Parathyroid adenoma (tissue), 2 donors: ENCODE data around the gene GTF2IRD1.
"Not testable (repeated sequence)": the region's sequence is repeated elsewhere in the genome, so short reads cannot be mapped to it uniquely, and the experiment has no call there.

ENCODE experiments used
- H2AFZ ChIP-seq: fragments of 300-600 bp; sonication (generic); one replicate; pipeline ENCODE4 v1.7.0; 2017; ENCODE audit warnings: antibody characterized with exemption, mild to moderate bottlenecking
- H3K27ac ChIP-seq: fragments of 300-600 bp; sonication (generic); one replicate; pipeline ENCODE4 v1.7.0; 2017
- H3K27me3 ChIP-seq: fragments of 300-600 bp; sonication (generic); one replicate; pipeline ENCODE4 v1.7.0; 2017; ENCODE audit warnings: low read length; ENCODE audit not compliant: control insufficient read depth, insufficient read depth
- H3K36me3 ChIP-seq: fragments of 300-600 bp; sonication (generic); one replicate; pipeline ENCODE4 v1.7.0; 2017; ENCODE audit warnings: low read length; ENCODE audit not compliant: control insufficient read depth, insufficient read depth
- H3K4me1 ChIP-seq: fragments of 300-600 bp; sonication (generic); one replicate; pipeline ENCODE4 v1.7.0; 2017; ENCODE audit warnings: control low read depth
- H3K4me2 ChIP-seq: fragments of 300-600 bp; sonication (generic); one replicate; pipeline ENCODE4 v1.7.0; 2017; ENCODE audit warnings: low read length
- H3K4me3 ChIP-seq: fragments of 300-600 bp; sonication (generic); one replicate; pipeline ENCODE4 v1.7.0; 2017; ENCODE audit warnings: low read depth, low read length
- H3K79me2 ChIP-seq: fragments of 300-600 bp; sonication (generic); one replicate; pipeline ENCODE4 v1.7.0; 2017; ENCODE audit warnings: control low read depth
- H3K9ac ChIP-seq: fragments of 300-600 bp; sonication (generic); one replicate; pipeline ENCODE4 v1.7.0; 2017; ENCODE audit warnings: mild to moderate bottlenecking
- H3K9me3 ChIP-seq: fragments of 300-600 bp; sonication (generic); one replicate; pipeline ENCODE4 v1.7.0; 2017; ENCODE audit warnings: low read length; ENCODE audit not compliant: control insufficient read depth
- TF ChIP-seq, protein P1 (sequence below): fragments of 300-600 bp; sonication (generic); IDR thresholded peaks from one replicate; pipeline ENCODE4 v1.7.0; 2017; ENCODE audit warnings: antibody characterized with exemption, mild to moderate bottlenecking
- donor health status: primary hyperparathyroidism.

The GTF2IRD1 gene

DNA sequence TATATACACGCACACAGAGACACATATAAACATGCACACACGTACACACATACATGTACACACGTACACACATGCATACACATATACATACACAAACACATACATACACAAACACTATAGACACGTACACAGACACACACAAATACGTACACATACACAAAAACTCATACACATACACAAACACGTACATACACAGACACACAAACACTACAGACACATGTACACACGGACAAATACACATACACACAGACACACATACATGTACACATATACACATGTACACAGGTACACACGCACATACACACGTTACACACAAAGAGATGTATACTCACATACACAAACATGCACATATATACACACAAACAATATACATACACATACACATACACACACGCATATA lies 35.2 kb upstream of the GTF2IRD1 start:
- Histone ChIP-seq H3K4me2 (no peak overlapping the region), H3K27ac (no peak overlapping the region), H3K4me3 (no peak overlapping the region), H3K4me1 (no peaks in the 10 kb centered on the region), H3K9me3 (no peaks in the 10 kb centered on the region), H3K79me2 (peaks cover 2% of the 10 kb centered on the region), H2AFZ (no peak overlapping the region), H3K9ac (no peak overlapping the region), H3K27me3 (no peaks in the 10 kb centered on the region), H3K36me3 (no peaks in the 10 kb centered on the region)
- TF ChIP-seq, protein P1, sequence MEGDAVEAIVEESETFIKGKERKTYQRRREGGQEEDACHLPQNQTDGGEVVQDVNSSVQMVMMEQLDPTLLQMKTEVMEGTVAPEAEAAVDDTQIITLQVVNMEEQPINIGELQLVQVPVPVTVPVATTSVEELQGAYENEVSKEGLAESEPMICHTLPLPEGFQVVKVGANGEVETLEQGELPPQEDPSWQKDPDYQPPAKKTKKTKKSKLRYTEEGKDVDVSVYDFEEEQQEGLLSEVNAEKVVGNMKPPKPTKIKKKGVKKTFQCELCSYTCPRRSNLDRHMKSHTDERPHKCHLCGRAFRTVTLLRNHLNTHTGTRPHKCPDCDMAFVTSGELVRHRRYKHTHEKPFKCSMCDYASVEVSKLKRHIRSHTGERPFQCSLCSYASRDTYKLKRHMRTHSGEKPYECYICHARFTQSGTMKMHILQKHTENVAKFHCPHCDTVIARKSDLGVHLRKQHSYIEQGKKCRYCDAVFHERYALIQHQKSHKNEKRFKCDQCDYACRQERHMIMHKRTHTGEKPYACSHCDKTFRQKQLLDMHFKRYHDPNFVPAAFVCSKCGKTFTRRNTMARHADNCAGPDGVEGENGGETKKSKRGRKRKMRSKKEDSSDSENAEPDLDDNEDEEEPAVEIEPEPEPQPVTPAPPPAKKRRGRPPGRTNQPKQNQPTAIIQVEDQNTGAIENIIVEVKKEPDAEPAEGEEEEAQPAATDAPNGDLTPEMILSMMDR, result no peak

DNA sequence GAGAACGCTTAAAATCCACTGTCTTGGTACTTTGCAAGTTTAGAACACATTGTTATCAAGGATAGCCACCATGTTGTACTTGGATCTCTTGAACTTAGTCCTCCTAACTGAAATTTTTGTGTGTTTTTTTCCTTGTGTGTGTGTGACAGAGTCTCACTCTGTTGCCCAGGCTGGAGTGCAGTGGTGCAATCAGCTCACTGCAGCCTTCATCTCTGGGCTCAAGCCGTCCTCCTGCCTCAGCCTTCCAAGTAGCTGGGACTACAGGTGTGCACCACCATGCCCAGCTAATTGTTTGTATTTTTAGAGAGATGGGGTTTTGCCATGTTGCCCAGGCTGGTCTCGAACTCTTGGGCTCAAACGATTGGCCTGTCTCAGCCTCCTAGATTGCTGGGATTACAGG lies 34.5 kb upstream of the GTF2IRD1 start:
- not testable (repeated sequence) for H3K4me3 ChIP-seq, H3K36me3 ChIP-seq, H3K4me1 ChIP-seq, H3K27ac ChIP-seq, H2AFZ ChIP-seq, H3K9ac ChIP-seq, H3K79me2 ChIP-seq, H3K9me3 ChIP-seq, H3K4me2 ChIP-seq, H3K27me3 ChIP-seq

DNA sequence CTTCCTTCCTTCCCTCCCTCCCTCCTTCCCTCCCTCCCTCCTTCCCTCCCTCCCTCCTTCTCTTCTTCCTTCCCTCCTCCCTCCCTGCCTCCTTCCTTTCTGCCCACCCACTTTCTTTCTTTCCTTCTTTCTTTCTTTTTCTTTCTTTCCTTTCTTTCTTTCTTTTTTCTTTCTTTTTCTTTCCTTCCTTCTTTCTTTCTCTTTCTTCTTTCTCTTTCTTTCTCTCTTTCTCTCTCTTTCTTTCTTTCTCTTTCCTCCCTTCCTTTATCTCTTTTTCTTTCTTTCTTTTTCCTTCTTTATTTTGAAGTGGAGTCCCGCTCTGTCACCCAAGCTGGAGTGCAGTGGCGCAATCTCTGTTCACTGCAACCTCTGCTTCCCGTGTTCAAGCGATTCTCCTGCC lies 33.7 kb upstream of the GTF2IRD1 start:
- H3K4me1 ChIP-seq, result no peaks in the 10 kb centered on the region
- H2AFZ ChIP-seq, result no peak overlapping the region
- no peak overlapping the region for H3K4me2 ChIP-seq
- no peaks in the 10 kb centered on the region for H3K9me3 ChIP-seq
- TF ChIP-seq, protein P1, result no peak
- H3K9ac ChIP-seq, result no peak overlapping the region
- H3K4me3 ChIP-seq, result no peak overlapping the region
- no peaks in the 10 kb centered on the region for H3K27me3 ChIP-seq
- H3K79me2 ChIP-seq, result peaks cover 2% of the 10 kb centered on the region
- no peak overlapping the region for H3K27ac ChIP-seq
- H3K36me3 ChIP-seq, result no peaks in the 10 kb centered on the region

DNA sequence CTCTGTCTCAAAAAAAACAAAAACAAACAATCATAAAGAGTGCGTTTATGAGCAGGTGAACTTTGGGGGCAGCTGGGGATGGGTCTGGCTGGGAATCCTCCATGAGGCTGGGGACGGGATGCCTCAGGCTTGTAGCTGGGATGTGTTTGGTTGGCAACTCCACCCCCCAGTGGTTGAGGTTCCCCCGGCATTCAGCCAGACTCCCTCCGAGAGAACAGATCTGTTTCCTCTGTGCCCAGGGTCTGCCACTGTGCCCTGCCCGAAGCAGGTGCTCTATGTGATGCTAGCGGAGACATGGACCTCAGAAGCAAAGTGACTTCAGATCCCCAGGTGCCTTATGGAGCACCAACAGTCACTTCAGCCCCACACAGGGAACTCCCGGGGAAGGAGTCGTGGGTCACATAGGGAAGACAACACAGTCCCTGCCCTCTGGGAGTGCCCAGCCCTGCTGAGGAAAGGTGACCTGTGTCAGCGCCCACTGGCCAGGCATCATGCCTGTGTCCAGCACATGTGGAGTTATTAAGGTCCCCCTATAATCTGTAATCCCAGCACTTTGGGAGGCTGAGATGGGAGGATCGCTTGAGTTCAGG lies 29.3 kb upstream of the GTF2IRD1 start:
- Histone ChIP-seq H3K9ac (no peak overlapping the region), H3K27me3 (no peaks in the 10 kb centered on the region), H3K4me3 (no peak overlapping the region), H3K36me3 (no peaks in the 10 kb centered on the region), H3K4me1 (peaks cover 6% of the 10 kb centered on the region), H3K4me2 (no peak overlapping the region), H3K9me3 (no peaks in the 10 kb centered on the region), H3K27ac (no peak overlapping the region), H3K79me2 (no peaks in the 10 kb centered on the region), H2AFZ (no peak overlapping the region)
- TF ChIP-seq, protein P1, result no peak

DNA sequence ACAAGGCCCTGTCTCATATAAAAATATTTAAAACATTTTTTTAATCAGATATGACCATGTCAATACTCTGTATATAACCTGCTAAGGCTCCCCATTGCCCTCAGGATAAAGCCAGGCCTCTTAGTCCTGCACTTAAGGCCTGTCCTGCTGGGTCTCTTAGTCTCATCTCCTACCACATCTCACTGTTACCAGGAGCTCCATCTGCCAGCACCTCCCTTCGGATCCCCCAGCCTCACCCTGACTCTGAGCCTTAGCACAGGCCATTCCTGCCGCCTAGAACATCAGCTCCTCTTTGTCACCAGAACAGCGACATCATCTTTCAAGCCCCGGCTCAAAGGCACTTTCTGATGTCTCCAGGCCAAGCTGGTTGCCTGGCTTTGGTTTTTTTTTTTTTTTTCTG lies 25.7 kb upstream of the GTF2IRD1 start:
- peaks cover 14% of the 10 kb centered on the region for H3K4me1 ChIP-seq
- H3K4me2 ChIP-seq, result no peak overlapping the region
- TF ChIP-seq, protein P1, result no peak
- H3K27me3 ChIP-seq, result no peaks in the 10 kb centered on the region
- H2AFZ ChIP-seq, result no peak overlapping the region
- no peaks in the 10 kb centered on the region for H3K36me3 ChIP-seq
- H3K9ac ChIP-seq, result no peak overlapping the region
- H3K27ac ChIP-seq, result no peak overlapping the region
- H3K9me3 ChIP-seq, result no peaks in the 10 kb centered on the region
- H3K4me3 ChIP-seq, result no peak overlapping the region
- no peaks in the 10 kb centered on the region for H3K79me2 ChIP-seq
